NCI-H510A treated with DMSO at 0.1 percent for 48 hours (cell line): ENCODE measurements around the gene NBPF11.
"Not testable (repeated sequence)": the region's sequence is repeated elsewhere in the genome, so short reads cannot be mapped to it uniquely, and the experiment has no call there.

ENCODE experiments used
- DNase-seq: peaks from one replicate; lab custom pipeline; 2025; lab: John Stamatoyannopoulos, UW

Gene NBPF11

DNA sequence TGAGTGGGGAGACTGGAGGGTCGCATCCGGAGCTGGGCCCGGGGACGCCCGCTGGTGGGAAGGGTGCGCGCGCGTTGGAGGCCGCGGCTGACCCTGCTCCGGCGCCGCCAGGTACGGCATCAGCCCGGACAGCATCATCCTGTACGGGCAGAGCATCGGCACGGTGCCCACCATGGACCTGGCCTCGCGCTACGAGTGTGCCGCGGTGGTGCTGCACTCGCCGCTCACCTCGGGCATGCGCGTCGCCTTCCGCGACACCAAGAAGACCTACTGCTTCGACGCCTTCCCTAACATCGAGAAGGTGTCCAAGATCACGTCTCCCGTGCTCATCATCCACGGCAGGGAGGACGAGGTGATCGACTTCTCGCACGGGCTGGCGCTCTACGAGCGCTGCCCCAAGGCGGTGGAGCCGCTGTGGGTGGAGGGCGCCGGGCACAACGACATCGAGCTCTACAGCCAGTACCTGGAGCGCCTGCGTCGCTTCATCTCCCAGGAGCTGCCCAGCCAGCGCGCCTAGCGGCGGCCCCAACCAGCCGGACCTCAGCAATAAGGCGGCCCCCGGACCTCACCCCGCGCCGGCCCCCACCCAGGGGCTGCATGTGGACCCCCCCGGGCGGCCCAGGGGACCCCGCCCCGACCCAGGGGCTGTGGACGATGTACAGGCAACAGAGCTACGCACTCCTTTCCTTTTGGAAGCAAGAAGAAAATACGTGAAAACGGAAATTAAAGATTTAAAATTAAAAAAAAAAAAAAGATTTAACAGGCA, 2.8 kb downstream of the NBPF11 start:
- DNase-seq, result not testable (repeated sequence)

- not testable (repeated sequence) for DNase-seq
Observed at GRCh38 chr1:148147052-148147838, 4.8 kb downstream of the NBPF11 start.

- not testable (repeated sequence) for DNase-seq
Observed at GRCh38 chr1:148146191-148146997, 5.7 kb downstream of the NBPF11 start.

DNA sequence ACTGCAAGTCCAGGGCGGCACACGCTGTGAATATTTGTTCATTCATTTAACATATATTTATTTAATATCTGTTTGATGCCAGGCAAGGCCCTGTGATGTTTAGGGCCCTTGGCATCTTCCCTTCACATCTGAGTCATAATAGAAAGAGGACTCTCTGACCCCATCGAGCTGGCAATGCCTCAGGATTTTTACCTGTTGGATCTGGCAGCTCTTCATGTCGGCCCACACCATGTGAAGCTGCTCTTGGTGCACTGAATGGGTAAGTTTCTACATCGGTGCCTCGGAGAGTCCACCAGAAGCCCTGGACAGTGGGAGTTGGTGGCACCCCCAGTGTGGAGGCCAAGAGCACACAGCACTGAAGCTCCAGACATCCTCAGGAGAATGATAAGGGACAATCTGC, 8.9 kb downstream of the NBPF11 start:
- DNase-seq, result not testable (repeated sequence)

GRCh38 chr1:148141936-148142335, 10.1 kb downstream of the NBPF11 start:
- DNase-seq, result not testable (repeated sequence)

- DNase-seq, result not testable (repeated sequence)
Observed at GRCh38 chr1:148138606-148139005, 13.5 kb downstream of the NBPF11 start.

GRCh38 chr1:148122341-148122740, 29.7 kb downstream of the NBPF11 start:
- DNase-seq, result not testable (repeated sequence)

- DNase-seq, result not testable (repeated sequence)
Observed at GRCh38 chr1:148120395-148120794, 31.7 kb downstream of the NBPF11 start.

DNA sequence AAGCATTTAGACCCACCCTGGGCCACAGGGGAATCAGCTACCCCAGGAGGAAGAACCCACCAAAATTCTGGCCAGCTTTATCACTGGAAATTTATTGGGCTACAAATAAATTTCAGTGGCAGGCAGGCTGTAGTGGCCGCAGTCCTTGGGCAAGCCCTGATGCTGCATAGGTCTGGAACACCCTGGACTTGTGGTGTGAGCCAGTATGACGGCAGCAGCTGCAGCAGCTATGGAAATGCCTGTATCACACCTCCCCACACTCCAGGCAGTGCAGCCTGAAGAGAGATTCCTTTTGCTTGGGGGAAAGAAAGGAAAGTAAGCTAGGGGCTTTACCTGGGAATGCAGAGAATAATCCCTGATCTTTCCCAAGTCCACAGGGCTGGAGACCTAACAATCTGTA, 56.3 kb downstream of the NBPF11 start:
- not testable (repeated sequence) for DNase-seq

GRCh38 chr1:148086196-148086595, 65.9 kb downstream of the NBPF11 start:
- DNase-seq, result peak; percentile 56

- DNase-seq, result not testable (repeated sequence)
Observed at GRCh38 chr1:148081205-148081604, 70.9 kb downstream of the NBPF11 start.

- not testable (repeated sequence) for DNase-seq
Observed at GRCh38 chr1:148078632-148079519, 73.2 kb downstream of the NBPF11 start.

DNA sequence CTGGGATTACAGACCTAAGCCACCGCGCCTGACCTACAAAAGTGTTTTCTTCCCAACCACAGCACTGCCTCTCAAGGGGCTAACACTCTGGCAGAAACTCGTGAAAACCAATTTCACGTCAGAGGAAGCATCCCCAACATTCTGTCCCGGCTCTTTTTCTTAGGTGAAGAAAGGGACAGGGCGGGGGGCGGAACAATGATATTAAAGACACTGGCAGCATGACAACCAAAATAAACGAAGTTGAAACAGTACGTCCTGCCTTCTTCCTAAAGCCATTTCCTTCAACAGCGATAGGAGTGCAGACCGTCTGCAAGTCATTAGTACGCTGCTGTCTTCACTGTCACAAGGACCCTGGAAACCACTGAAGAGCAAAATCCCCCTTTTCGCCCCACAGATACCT, 74.0 kb downstream of the NBPF11 start:
- DNase-seq, result not testable (repeated sequence)

GRCh38 chr1:148077458-148077857, 74.6 kb downstream of the NBPF11 start:
- DNase-seq, result not testable (repeated sequence)

GRCh38 chr1:148073392-148073791, 78.7 kb downstream of the NBPF11 start:
- not testable (repeated sequence) for DNase-seq

DNA sequence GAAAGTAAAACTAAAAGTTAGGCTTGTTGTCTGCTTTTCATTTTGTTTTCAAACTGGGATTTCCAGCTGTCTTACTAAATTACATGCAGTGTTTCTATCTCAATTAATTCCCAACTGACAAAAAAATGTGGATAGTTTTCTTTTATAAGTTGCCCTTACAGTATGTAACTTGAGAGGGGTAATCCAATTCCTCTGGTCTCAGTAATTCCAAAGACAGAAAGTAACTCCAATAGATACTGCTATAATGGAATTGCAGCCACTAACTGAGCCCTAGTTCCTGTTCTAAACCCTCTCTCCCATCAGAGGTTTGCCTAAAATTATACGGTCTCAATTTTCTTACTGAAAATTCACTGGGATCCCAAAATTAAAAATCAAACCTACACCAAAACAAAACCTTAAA, 83.5 kb downstream of the NBPF11 start:
- not testable (repeated sequence) for DNase-seq

DNA sequence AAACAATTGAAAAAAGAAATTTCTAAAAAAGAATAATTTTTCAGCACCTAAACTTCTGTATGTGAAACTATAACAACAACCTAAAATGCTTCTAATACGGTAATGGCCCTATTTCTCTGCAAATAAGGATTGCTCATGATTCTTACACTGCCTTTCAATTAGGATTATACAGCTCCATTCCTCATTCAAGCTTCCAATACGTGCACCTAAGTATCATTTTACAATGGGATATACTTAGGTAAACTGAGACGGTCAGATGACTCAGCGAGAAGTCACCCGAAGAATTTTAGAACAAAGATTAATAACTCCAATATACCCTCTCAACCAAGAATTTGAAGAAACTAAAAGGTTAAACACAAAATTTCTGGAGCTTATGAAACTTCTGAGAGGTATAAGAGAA, 83.9 kb downstream of the NBPF11 start:
- not testable (repeated sequence) for DNase-seq

DNA sequence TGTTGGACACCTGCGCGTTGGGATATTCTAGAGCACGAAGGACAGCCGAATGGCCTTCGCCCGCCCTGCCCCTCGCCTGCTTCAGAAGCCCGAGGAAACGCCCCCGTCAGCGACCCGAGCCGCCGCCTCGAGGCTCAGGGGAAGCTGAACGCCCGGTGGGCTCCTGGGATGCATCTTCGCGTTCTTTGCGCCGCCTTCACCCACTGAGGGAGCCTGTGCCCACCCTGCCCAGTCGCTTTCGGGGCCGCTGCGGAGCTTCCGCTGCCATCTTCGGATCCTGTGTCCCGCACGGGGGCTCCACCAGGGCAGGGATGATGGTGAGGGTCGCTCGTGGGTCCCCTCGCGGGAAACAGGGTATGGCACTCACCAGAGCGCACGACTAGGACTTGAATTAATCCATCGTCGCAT, 91.8 kb downstream of the NBPF11 start:
- DNase-seq, result not testable (repeated sequence)

DNA sequence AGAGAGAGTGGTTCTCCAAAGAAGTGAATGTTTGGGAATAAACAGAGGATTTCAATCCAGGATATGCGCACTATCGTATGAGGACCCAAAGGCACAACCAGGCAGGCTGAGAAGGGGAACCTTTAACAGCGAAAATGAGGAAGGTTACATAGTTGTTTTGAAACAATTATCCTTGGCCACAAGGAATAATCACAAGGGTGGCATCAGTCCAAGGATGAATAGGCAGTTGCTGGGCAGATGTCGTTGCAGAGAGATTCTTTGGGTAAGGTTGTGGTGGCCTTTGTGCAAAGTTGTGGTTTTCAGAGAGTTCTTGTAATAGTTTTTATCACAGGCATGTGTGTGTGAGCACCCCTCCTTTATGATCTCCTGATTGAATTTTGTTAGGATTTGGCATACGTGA, 94.7 kb downstream of the NBPF11 start:
- DNase-seq, result not testable (repeated sequence)
